OCI-LY1 (cell line): ENCODE results near the gene SLC31A1.
"Not testable (repeated sequence)": the region's sequence is repeated elsewhere in the genome, so short reads cannot be mapped to it uniquely, and the experiment has no call there.

Source experiments
- H2AFZ ChIP-seq: fragments of 200-600 bp; sonication (generic), shearing (Covaris generic); 2 replicates; pipeline ENCODE4 v1.6.0; 2014; ENCODE audit warnings: antibody characterized with exemption, mild to moderate bottlenecking, low read length
- H3F3A ChIP-seq: fragments of 200-600 bp; sonication (generic), shearing (Covaris generic); 2 replicates; pipeline ENCODE4 v1.6.0; 2014; ENCODE audit warnings: mild to moderate bottlenecking, antibody characterized with exemption, low read length, moderate library complexity; ENCODE audit not compliant: insufficient read depth
- H3K27ac ChIP-seq: fragments of 200-600 bp; sonication (generic); 2 replicates; pipeline ENCODE4 v1.5.1; 2014; ENCODE audit warnings: low read length, mixed run types, mild to moderate bottlenecking, low read depth; ENCODE audit not compliant: poor library complexity, severe bottlenecking
- H3K27me3 ChIP-seq: fragments of 200-600 bp; sonication (generic); 2 replicates; pipeline ENCODE4 v1.6.0; 2014; ENCODE audit warnings: antibody characterized with exemption, mild to moderate bottlenecking, low read length, moderate library complexity; ENCODE audit not compliant: insufficient read depth
- H3K36me3 ChIP-seq: fragments of 200-600 bp; sonication (generic); 2 replicates; pipeline ENCODE4 v1.6.1; 2014; ENCODE audit warnings: mild to moderate bottlenecking, antibody characterized with exemption, low read length, moderate library complexity, mixed read lengths; ENCODE audit not compliant: insufficient read depth
- H3K4me1 ChIP-seq: fragments of 200-600 bp; sonication (generic); 2 replicates; pipeline ENCODE4 v1.5.1; 2014; ENCODE audit warnings: mild to moderate bottlenecking, low read length, moderate library complexity; ENCODE audit not compliant: insufficient read depth, severe bottlenecking
- H3K4me2 ChIP-seq: fragments of 200-600 bp; sonication (generic), shearing (Covaris generic); 2 replicates; pipeline ENCODE4 v1.6.1; 2014; ENCODE audit warnings: low read length
- H3K4me3 ChIP-seq: fragments of 200-600 bp; sonication (generic); 2 replicates; pipeline ENCODE4 v1.5.1; 2014; ENCODE audit warnings: low read length, low read depth, mild to moderate bottlenecking, mixed read lengths; ENCODE audit not compliant: poor library complexity, severe bottlenecking
- H3K79me2 ChIP-seq: fragments of 200-600 bp; shearing (Covaris generic); 2 replicates; pipeline ENCODE4 v1.6.1; 2016; ENCODE audit warnings: mixed run types, low read length, mixed read lengths; ENCODE audit not compliant: insufficient read depth
- H3K9ac ChIP-seq: fragments of 200-600 bp; sonication (generic), shearing (Covaris generic); 2 replicates; pipeline ENCODE4 v1.6.1; 2014; ENCODE audit warnings: mild to moderate bottlenecking, low read length, mixed read lengths
- H3K9me2 ChIP-seq: fragments of 200-600 bp; sonication (generic), shearing (Covaris generic); 2 replicates; pipeline ENCODE4 v1.6.1; 2014; ENCODE audit warnings: low read depth, mild to moderate bottlenecking, low read length, mixed read lengths
- H3K9me3 ChIP-seq: fragments of 200-600 bp; shearing (Covaris generic); 2 replicates; pipeline ENCODE4 v1.6.1; 2014; ENCODE audit warnings: low read length, mixed read lengths
- H4K20me1 ChIP-seq: fragments of 200-600 bp; sonication (generic), shearing (Covaris generic); 2 replicates; pipeline ENCODE4 v1.6.0; 2016; ENCODE audit warnings: mild to moderate bottlenecking, low read length; ENCODE audit not compliant: insufficient read depth
- EZH2 ChIP-seq: fragments of 200-600 bp; sonication (generic), shearing (Covaris generic); IDR thresholded peaks from 2 replicates; pipeline ENCODE4 v1.8.0; 2017; ENCODE audit warnings: borderline replicate concordance, mixed run types, mild to moderate bottlenecking, antibody characterized with exemption, low read length, moderate library complexity, mixed read lengths
- TF ChIP-seq, protein P1 (sequence below): fragments of 200-600 bp; sonication (generic), shearing (Covaris generic); IDR thresholded peaks from 2 replicates; pipeline ENCODE4 v1.5.1; 2017; ENCODE audit warnings: mild to moderate bottlenecking, antibody characterized with exemption, low read length, moderate library complexity, mixed read lengths

SLC31A1 gene

DNA sequence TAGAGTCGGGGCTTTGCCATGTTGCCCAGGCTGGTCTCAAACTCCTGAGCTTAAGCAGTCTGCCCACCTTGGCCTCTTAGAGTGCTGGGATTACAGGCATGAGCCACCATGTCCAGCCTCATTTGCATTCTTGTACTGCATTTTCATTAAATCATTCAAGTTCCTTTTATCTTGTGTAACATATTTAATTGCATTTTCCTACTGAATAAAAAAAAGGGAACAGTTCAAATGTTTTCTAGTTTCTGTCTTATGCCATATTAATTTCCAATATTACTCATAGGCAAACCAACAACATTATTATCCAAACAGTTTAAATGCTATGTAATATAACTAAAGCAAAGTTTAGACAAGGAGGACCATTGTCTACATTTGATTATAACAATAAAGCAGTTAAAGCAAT, 6.1 kb downstream of the SLC31A1 start:
- no peak overlapping the region for H3K27ac ChIP-seq
- TF ChIP-seq, protein P1, sequence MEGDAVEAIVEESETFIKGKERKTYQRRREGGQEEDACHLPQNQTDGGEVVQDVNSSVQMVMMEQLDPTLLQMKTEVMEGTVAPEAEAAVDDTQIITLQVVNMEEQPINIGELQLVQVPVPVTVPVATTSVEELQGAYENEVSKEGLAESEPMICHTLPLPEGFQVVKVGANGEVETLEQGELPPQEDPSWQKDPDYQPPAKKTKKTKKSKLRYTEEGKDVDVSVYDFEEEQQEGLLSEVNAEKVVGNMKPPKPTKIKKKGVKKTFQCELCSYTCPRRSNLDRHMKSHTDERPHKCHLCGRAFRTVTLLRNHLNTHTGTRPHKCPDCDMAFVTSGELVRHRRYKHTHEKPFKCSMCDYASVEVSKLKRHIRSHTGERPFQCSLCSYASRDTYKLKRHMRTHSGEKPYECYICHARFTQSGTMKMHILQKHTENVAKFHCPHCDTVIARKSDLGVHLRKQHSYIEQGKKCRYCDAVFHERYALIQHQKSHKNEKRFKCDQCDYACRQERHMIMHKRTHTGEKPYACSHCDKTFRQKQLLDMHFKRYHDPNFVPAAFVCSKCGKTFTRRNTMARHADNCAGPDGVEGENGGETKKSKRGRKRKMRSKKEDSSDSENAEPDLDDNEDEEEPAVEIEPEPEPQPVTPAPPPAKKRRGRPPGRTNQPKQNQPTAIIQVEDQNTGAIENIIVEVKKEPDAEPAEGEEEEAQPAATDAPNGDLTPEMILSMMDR = no peak
- TF ChIP-seq EZH2 = no peak
- no peaks in the 10 kb centered on the region for H3F3A ChIP-seq
- H3K9ac ChIP-seq = no peak overlapping the region
- H3K4me2 ChIP-seq = no peak overlapping the region
- no peaks in the 10 kb centered on the region for H4K20me1 ChIP-seq
- no peak overlapping the region for H3K4me3 ChIP-seq
- no peaks in the 10 kb centered on the region for H3K79me2 ChIP-seq
- H3K27me3 ChIP-seq = no peaks in the 10 kb centered on the region
- H2AFZ ChIP-seq = no peak overlapping the region
- H3K4me1 ChIP-seq = peaks cover 18% of the 10 kb centered on the region
- no peaks in the 10 kb centered on the region for H3K9me3 ChIP-seq
- peaks cover 4% of the 10 kb centered on the region; the same call in 1 of the 2 replicates for H3K36me3 ChIP-seq
- H3K9me2 ChIP-seq = no peaks in the 10 kb centered on the region

DNA sequence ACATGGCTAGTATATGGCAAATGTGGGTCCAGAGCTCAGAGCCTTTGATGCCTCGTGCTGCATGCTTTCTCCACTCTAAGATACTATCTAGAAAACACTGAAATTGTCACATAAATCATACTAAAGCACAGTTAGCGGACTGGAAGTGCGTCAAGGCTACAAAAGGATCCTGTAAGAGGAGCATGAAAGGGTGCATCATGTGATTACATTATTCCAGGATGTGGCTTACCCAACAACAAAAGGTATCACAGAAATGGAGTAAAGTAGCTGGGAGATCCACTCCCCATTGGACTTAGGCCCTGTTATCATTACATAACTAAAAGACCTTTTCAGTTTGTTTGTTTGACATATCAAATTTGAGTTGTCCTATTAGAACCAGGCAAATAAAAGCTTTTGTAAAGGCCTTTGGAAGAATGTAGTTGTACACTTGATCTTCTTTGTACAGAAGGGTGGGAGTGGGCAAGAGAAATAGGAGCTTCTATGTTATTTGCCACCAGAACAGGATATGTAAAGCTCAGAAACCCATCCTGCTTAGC, 6.9 kb downstream of the SLC31A1 start:
- Histone ChIP-seq H4K20me1 (no peaks in the 10 kb centered on the region), H3K36me3 (peaks cover 4% of the 10 kb centered on the region; the same call in 1 of the 2 replicates), H3F3A (no peaks in the 10 kb centered on the region), H3K79me2 (no peaks in the 10 kb centered on the region), H3K27ac (no peak overlapping the region), H3K4me1 (peaks cover 18% of the 10 kb centered on the region), H2AFZ (no peak overlapping the region), H3K9me3 (no peaks in the 10 kb centered on the region), H3K9me2 (no peaks in the 10 kb centered on the region), H3K4me3 (no peak overlapping the region), H3K9ac (no peak overlapping the region), H3K4me2 (no peak overlapping the region), H3K27me3 (no peaks in the 10 kb centered on the region)
- TF ChIP-seq, protein P1 = no peak
- no peak for TF ChIP-seq EZH2

DNA sequence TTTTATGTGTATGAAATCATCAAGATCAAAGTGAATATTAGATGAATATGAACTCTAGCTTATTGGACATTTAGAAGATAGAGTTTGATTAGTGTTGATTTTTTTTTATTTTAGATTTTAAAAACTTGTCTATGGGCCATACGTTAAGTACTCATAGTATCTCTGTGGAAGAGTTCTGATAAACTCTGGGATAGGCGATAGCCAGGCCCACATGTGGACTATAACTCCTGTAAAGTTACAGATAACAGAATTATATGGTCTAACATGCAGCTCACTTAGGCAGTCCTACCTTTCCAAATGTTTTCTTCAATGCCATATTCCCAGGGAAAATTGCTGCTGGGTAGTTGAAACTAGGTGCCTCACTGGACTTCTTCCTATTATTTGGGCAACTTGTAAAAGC, 10.4 kb downstream of the SLC31A1 start:
- H3K9me3 ChIP-seq = no peaks in the 10 kb centered on the region
- no peak overlapping the region for H3K27ac ChIP-seq
- no peaks in the 10 kb centered on the region for H3K36me3 ChIP-seq
- H4K20me1 ChIP-seq = no peaks in the 10 kb centered on the region
- no peaks in the 10 kb centered on the region for H3K9me2 ChIP-seq
- peaks cover 17% of the 10 kb centered on the region for H3K4me1 ChIP-seq
- no peaks in the 10 kb centered on the region for H3F3A ChIP-seq
- H3K79me2 ChIP-seq = no peaks in the 10 kb centered on the region
- no peak overlapping the region for H3K4me2 ChIP-seq
- no peak overlapping the region for H3K9ac ChIP-seq
- no peaks in the 10 kb centered on the region for H3K27me3 ChIP-seq
- H2AFZ ChIP-seq = no peak overlapping the region
- H3K4me3 ChIP-seq = no peak overlapping the region
- no peak for TF ChIP-seq EZH2
- TF ChIP-seq, protein P1 = no peak

GRCh38 chr9:113235701-113236255, 14.4 kb downstream of the SLC31A1 start:
- H3K4me2 ChIP-seq, H4K20me1 ChIP-seq, H3F3A ChIP-seq, H3K27me3 ChIP-seq, H3K36me3 ChIP-seq, H3K79me2 ChIP-seq, H3K9ac ChIP-seq, H3K9me2 ChIP-seq, H2AFZ ChIP-seq, H3K27ac ChIP-seq, H3K9me3 ChIP-seq, H3K4me3 ChIP-seq: not testable (repeated sequence)
- peaks cover 17% of the 10 kb centered on the region for H3K4me1 ChIP-seq
